Progenitor cell of endocrine pancreas (in vitro differentiated cells): ENCODE measurements around the gene TRAPPC4. TPM values are rescaled to one million over a fixed set of nuclear protein-coding genes. Genes with fewer than 3 reads are reported as not detected.
A peak's percentile ranks its signal among the peaks of the same experiment; 100 is the strongest.

Experiments used
- DNase-seq: peaks from one replicate; pipeline ENCODE4 v3.0.0; 2021; ENCODE audit warnings: low spot score; ENCODE audit not compliant: unreplicated experiment
- H3K27ac Mint-ChIP-seq: 2 replicates; pipeline ENCODE4 v1.8.0; 2021; ENCODE audit warnings: mild to moderate bottlenecking, moderate library complexity, mixed read lengths
- H3K27me3 Mint-ChIP-seq: 2 replicates; pipeline ENCODE4 v1.8.0; 2021; ENCODE audit warnings: mixed read lengths
- H3K36me3 Mint-ChIP-seq: 2 replicates; pipeline ENCODE4 v1.8.0; 2022; ENCODE audit warnings: mixed read lengths; ENCODE audit not compliant: insufficient read depth
- H3K4me1 Mint-ChIP-seq: 2 replicates; pipeline ENCODE4 v1.8.0; 2021; ENCODE audit warnings: low read depth, mixed read lengths
- H3K4me3 Mint-ChIP-seq: 2 replicates; pipeline ENCODE4 v1.8.0; 2021; ENCODE audit warnings: low read depth, mild to moderate bottlenecking, moderate library complexity, mixed read lengths
- H3K9me3 Mint-ChIP-seq: 2 replicates; pipeline ENCODE4 v1.8.0; 2021; ENCODE audit warnings: low read depth, mixed read lengths
- CTCF ChIP-seq: fragments of 200-600 bp; sonication (generic); IDR thresholded peaks from one replicate; pipeline ENCODE4 v1.5.0; 2021; ENCODE audit warnings: antibody characterized with exemption, mild to moderate bottlenecking; ENCODE audit not compliant: unreplicated experiment
- total RNA-seq: library from RNA; stranded (reverse); gene quantifications from 2 replicates; pipeline ENCODE4 v1.2.1, GENCODE V29; 2021

Gene TRAPPC4
- total RNA-seq, 1 donor from 2014 or later: 60.3 TPM

- Mint-ChIP-seq H3K27ac (peak overlapping the region; percentile 53), H3K4me1 (peaks cover 19% of the 10 kb centered on the region), H3K4me3 (peak overlapping the region; percentile 98), H3K9me3 (no peaks in the 10 kb centered on the region), H3K27me3 (no peaks in the 10 kb centered on the region), H3K36me3 (peaks cover 7% of the 10 kb centered on the region)
- TF ChIP-seq CTCF: peak; percentile 19
- no peak for DNase-seq
Observed at GRCh38 chr11:118996926-118997626, 21.5 kb upstream of the TRAPPC4 start.

- H3K36me3 Mint-ChIP-seq: peaks cover 8% of the 10 kb centered on the region
- peak within 1 kb of the TSS; percentile 98 for H3K4me3 Mint-ChIP-seq
- no peaks in the 10 kb centered on the region for H3K9me3 Mint-ChIP-seq
- H3K27ac Mint-ChIP-seq: peak within 1 kb of the TSS; percentile 95
- no peak for TF ChIP-seq CTCF
- no peaks in the 10 kb centered on the region for H3K27me3 Mint-ChIP-seq
- H3K4me1 Mint-ChIP-seq: peaks cover 19% of the 10 kb centered on the region
- peak; percentile 90 for DNase-seq
Observed at GRCh38 chr11:118997627-118998387, 20.8 kb upstream of the TRAPPC4 start, which contains the start of gene CENATAC. Gene CENATAC (plus strand): TSS chr11:118998138. CDS start chr11:118998198, 60 bp downstream.

GRCh38 chr11:118998388-118998717 is 20.2 kb upstream of the TRAPPC4 start:
- no peaks in the 10 kb centered on the region for H3K9me3 Mint-ChIP-seq
- H3K4me1 Mint-ChIP-seq: peaks cover 19% of the 10 kb centered on the region
- peak overlapping the region; percentile 98 for H3K4me3 Mint-ChIP-seq
- TF ChIP-seq CTCF: no peak
- peaks cover 11% of the 10 kb centered on the region for H3K36me3 Mint-ChIP-seq
- H3K27ac Mint-ChIP-seq: peak overlapping the region; percentile 95
- no peak for DNase-seq
- H3K27me3 Mint-ChIP-seq: no peaks in the 10 kb centered on the region

- Mint-ChIP-seq H3K27me3 (no peaks in the 10 kb centered on the region), H3K4me1 (peaks cover 19% of the 10 kb centered on the region), H3K36me3 (peaks cover 10% of the 10 kb centered on the region), H3K9me3 (no peaks in the 10 kb centered on the region), H3K27ac (peak overlapping the region; percentile 95), H3K4me3 (peak overlapping the region; percentile 98)
- DNase-seq: no peak
- TF ChIP-seq CTCF: no peak
Observed at GRCh38 chr11:118998822-118999221, 19.7 kb upstream of the TRAPPC4 start.

GRCh38 chr11:119000906-119001305 is 17.7 kb upstream of the TRAPPC4 start:
- Mint-ChIP-seq H3K9me3 (no peaks in the 10 kb centered on the region), H3K27ac (no peak overlapping the region), H3K4me3 (no peak overlapping the region), H3K27me3 (no peaks in the 10 kb centered on the region), H3K4me1 (peaks cover 19% of the 10 kb centered on the region), H3K36me3 (peaks cover 10% of the 10 kb centered on the region)
- no peak for DNase-seq
- no peak for TF ChIP-seq CTCF
